IMR-90 (cell line): ENCODE results near the gene COQ4.

Experiments
- BHLHE40 ChIP-seq: fragments of 150-350 bp; IDR thresholded peaks from 2 replicates; pipeline ENCODE4 v1.6.1; 2016; ENCODE audit warnings: mild to moderate bottlenecking, low read depth, low read length
- CEBPB ChIP-seq: IDR thresholded peaks from 2 replicates; pipeline ENCODE4 v1.6.1; 2012; ENCODE audit warnings: low read depth, low read length, improper control_type of control experiment
- CTCF ChIP-seq: conservative IDR thresholded peaks from 2 replicates; pipeline ENCODE4 v1.5.1; 2012; ENCODE audit warnings: mild to moderate bottlenecking, low read depth, low read length, improper control_type of control experiment
- FOS ChIP-seq: fragments of 150-350 bp; IDR thresholded peaks from 2 replicates; pipeline ENCODE4 v1.6.1; 2016; ENCODE audit warnings: low read depth, low read length
- MXI1 ChIP-seq: IDR thresholded peaks from 2 replicates; pipeline ENCODE4 v1.6.1; 2012; ENCODE audit warnings: low read depth, mild to moderate bottlenecking, low read length, moderate library complexity, borderline replicate concordance
- POLR2A ChIP-seq: IDR thresholded peaks from 2 replicates; pipeline ENCODE4 v1.6.1; 2012; ENCODE audit warnings: mild to moderate bottlenecking, low read depth, low read length
- RCOR1 ChIP-seq: IDR thresholded peaks from 2 replicates; pipeline ENCODE4 v1.6.1; 2012; ENCODE audit warnings: mild to moderate bottlenecking, low read length, improper control_type of control experiment; ENCODE audit not compliant: insufficient replicate concordance
- USF2 ChIP-seq: fragments of 150-350 bp; IDR thresholded peaks from 2 replicates; pipeline ENCODE4 v1.6.1; 2017; ENCODE audit warnings: mild to moderate bottlenecking, antibody characterized with exemption, low read length, low read depth

- TF ChIP-seq CTCF (no peak), POLR2A (no peak), BHLHE40 (no peak), USF2 (no peak), RCOR1 (no peak), MXI1 (no peak), CEBPB (no peak), FOS (no peak)
These were observed 36.2 kb downstream of the COQ4 start for GRCh38 chr9:128358861-128359260.
